Skeletal muscle tissue (tissue), 4 donors: ENCODE data around the gene P2RX5. TPM values are rescaled to one million over a fixed set of nuclear protein-coding genes. Genes with fewer than 3 reads are reported as not detected.
A peak's percentile ranks its signal among the peaks of the same experiment; 100 is the strongest.

ENCODE experiments used
- H3K27ac ChIP-seq: one replicate; pipeline ENCODE4 v1.7.0; 2013; ENCODE audit warnings: mild to moderate bottlenecking, low read depth, low read length, inconsistent platforms
- H3K27me3 ChIP-seq, 3 donors: one replicate each; pipeline ENCODE4 v1.7.0; 2013; ENCODE audit warnings: low read length in 3 of 3; ENCODE audit not compliant: control insufficient read depth in 3 of 3, insufficient read depth in 3 of 3
- H3K36me3 ChIP-seq, 3 donors: one replicate each; pipeline ENCODE4 v1.7.0; 2013; ENCODE audit warnings: low read length in 3 of 3; ENCODE audit not compliant: control insufficient read depth in 3 of 3, insufficient read depth in 3 of 3
- H3K4me1 ChIP-seq, 3 donors: one replicate each; pipeline ENCODE4 v1.7.0; 2013; ENCODE audit warnings: low read length in 3 of 3, mild to moderate bottlenecking in 3 of 3; ENCODE audit not compliant: control insufficient read depth in 3 of 3, insufficient read depth in 3 of 3
- H3K4me3 ChIP-seq, 3 donors: one replicate each; pipeline ENCODE4 v1.7.0; 2013; ENCODE audit warnings: low read length in 3 of 3
- H3K9ac ChIP-seq, 3 donors: one replicate each; pipeline ENCODE4 v1.7.0; 2013; ENCODE audit warnings: low read length in 3 of 3, mild to moderate bottlenecking in 3 of 3, moderate library complexity in 2 of 3, low read depth in 1 of 3
- H3K9me3 ChIP-seq, 3 donors: one replicate each; pipeline ENCODE4 v1.7.0; 2013; ENCODE audit warnings: low read length in 3 of 3; ENCODE audit not compliant: control insufficient read depth in 3 of 3
- total RNA-seq: library from RNA; depleted of rRNA; stranded (reverse); fragments of >200 nt; gene quantifications from one replicate; pipeline ENCODE4 v1.2.3, GENCODE V29; 2014
- donor health status: Osteomylitis.

P2RX5 gene
- total RNA-seq, 1 donor from 2014 or later: 13.0 TPM

DNA sequence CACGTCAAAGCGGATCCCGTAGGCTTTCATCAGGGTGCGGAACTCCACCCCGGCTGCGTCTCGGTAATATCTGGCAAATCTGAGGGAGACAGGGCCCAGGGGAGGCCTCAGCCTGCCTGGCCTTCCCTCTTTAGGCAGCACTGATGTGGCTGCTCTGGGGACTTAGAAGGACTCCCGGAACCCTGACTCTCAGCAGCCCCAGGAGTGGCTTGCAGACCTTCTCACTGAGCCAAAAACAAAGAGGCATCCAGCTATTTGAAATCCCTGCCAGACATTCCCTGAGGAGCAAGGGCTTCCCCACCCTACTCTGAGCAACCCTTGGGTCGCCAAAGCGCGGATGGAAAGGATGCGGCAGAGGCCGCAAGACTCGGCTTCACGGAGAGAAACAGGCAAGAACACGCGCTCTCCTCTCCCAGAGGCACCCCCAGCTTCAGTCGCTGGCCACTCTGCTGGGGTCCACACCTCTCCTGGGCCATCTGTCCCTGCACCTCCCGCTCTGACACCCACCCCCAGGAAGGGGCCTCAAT lies 7.9 kb downstream of the P2RX5 start:
- peaks cover 13 to 16% (median 15%) of the 10 kb centered on the region in 3 donors for H3K36me3 ChIP-seq
- no peak overlapping the region for H3K9ac ChIP-seq
- no peaks in the 10 kb centered on the region for H3K9me3 ChIP-seq
- peaks cover 0 to 5% (median 0%) of the 10 kb centered on the region in 3 donors for H3K27me3 ChIP-seq
- H3K4me1 ChIP-seq: peaks cover 0 to 16% (median 6%) of the 10 kb centered on the region in 3 donors
- no peak overlapping the region for H3K27ac ChIP-seq
- H3K4me3 ChIP-seq: no peak overlapping the region

DNA sequence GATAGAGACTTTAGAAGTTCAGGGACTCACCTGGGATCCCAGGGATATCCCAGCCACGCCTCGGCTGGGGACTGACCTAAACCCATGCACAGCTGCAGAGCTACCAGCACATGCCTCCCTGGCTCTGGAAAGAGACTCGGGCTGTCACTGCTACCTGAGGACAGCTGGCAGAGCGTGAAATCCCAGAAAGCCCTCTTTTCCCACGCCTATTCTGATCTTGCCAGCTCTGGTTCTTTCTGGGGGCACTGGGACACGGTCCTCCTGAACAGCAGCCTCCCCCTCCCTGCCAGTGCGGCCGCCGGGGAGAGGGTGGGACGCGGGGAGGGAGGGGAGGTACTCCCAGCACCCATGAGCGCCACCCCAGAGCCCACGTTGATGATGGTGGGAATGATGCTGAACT lies 10.8 kb downstream of the P2RX5 start:
- Histone ChIP-seq H3K4me3 (no peak overlapping the region), H3K27me3 (no peaks in the 10 kb centered on the region), H3K9me3 (no peaks in the 10 kb centered on the region), H3K9ac (no peak overlapping the region), H3K36me3 (peaks cover 11% of the 10 kb centered on the region in 3 donors), H3K4me1 (peaks cover 0 to under 1% (median 0%) of the 10 kb centered on the region in 3 donors), H3K27ac (no peak overlapping the region)

DNA sequence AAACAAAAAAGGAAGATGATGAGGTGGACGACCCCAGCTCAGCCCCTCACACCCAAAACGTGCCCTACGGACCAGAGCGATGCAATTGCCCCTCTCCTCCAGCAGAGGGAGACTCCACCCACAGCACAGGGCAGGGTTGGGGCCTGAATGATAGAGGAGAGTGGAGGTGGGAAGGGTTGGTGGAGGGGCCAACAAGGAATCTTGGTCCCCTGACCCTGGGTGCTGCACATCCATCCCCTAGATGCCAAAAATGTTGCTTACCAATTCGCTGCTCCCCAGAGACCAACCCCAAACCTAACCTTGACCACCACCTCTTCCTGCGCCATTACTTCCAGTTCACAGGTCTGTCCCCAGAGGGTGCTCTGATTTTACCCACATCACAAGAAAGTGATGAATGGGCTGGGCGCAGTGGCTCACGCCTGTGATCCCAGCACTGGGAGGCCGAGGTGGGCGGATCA lies 12.9 kb downstream of the P2RX5 start:
- H3K9me3 ChIP-seq: no peaks in the 10 kb centered on the region
- peaks cover 0 to 7% (median 0%) of the 10 kb centered on the region in 3 donors for H3K4me1 ChIP-seq
- H3K27ac ChIP-seq: no peak overlapping the region
- no peaks in the 10 kb centered on the region for H3K27me3 ChIP-seq
- H3K4me3 ChIP-seq: no peak overlapping the region
- H3K36me3 ChIP-seq: peaks cover 0 to 4% (median 2%) of the 10 kb centered on the region in 3 donors
- no peak overlapping the region for H3K9ac ChIP-seq

DNA sequence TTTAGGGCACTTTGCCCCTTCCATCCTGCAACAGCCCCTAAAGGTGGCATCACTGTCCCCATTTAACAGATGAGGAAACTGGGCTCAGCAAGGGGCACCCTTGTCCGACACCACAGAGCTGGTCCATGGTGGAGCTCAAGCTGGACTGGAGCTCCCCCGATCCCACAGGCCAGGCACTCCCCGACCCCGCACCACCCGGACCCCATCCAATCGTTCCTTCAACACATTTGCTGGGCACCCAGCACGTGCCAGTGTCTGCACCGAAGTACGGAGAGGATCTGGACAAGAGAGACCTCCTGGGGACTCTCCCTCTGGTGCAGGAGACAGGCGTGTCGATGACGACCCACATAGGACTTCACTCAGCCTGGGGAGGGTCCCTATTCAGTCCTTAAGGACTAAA lies 13.9 kb downstream of the P2RX5 start:
- peaks cover 0 to 8% (median 4%) of the 10 kb centered on the region in 3 donors for H3K36me3 ChIP-seq
- peaks cover 0 to 7% (median 0%) of the 10 kb centered on the region in 3 donors for H3K4me1 ChIP-seq
- H3K9me3 ChIP-seq: no peaks in the 10 kb centered on the region
- no peak overlapping the region for H3K4me3 ChIP-seq
- H3K9ac ChIP-seq: no peak overlapping the region
- H3K27ac ChIP-seq: no peak overlapping the region
- no peaks in the 10 kb centered on the region for H3K27me3 ChIP-seq

DNA sequence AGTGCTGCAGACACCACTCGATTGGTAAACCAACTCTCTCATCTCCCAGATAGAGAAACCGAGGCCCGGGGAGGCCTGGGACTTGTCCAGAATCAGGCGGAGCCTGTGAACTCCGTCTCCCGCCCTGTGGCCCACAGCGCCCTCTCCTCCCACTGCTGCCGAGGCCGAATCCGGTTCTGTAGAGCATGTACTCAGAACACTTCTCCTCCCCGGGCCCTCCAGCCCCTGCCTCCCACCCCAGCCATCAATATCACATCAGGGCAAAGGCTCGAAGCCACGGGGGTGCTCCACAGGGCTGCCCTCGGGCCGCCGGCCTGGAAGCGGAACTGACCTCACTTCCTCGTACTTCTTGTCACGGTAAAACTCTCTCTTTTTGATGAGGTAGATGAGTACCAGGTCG lies 14.4 kb downstream of the P2RX5 start:
- Histone ChIP-seq H3K9me3 (no peaks in the 10 kb centered on the region), H3K36me3 (peaks cover 0 to 8% (median 4%) of the 10 kb centered on the region in 3 donors), H3K9ac (no peak overlapping the region), H3K27ac (no peak overlapping the region), H3K27me3 (no peaks in the 10 kb centered on the region), H3K4me3 (no peak overlapping the region), H3K4me1 (peaks cover 0 to 7% (median 0%) of the 10 kb centered on the region in 3 donors)

DNA sequence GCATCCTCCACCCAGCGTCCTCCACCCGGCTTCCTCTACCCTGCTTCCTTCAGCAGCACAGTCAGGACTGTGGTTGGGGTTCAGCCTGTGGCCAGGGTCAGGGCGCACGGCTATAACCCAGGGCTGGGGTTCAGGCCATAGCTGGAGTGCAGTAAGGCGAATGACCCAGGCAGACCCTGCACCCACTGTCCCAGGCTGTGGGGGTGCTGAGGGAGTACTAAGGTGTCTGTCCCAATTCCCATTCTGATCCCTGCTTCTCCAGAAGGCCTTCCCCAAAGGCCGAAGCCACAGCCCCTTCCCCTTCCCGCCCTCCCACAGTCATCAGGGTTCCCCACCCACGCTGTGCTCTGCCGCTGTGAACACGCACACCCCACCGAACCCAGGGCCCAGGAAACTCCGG lies 14.9 kb downstream of the P2RX5 start:
- H3K36me3 ChIP-seq: peaks cover 0 to 9% (median 4%) of the 10 kb centered on the region in 3 donors
- H3K27me3 ChIP-seq: no peaks in the 10 kb centered on the region
- no peak overlapping the region for H3K27ac ChIP-seq
- peaks cover 0 to 7% (median 0%) of the 10 kb centered on the region in 3 donors for H3K4me1 ChIP-seq
- no peaks in the 10 kb centered on the region for H3K9me3 ChIP-seq
- no peak overlapping the region for H3K9ac ChIP-seq
- H3K4me3 ChIP-seq: no peak overlapping the region

DNA sequence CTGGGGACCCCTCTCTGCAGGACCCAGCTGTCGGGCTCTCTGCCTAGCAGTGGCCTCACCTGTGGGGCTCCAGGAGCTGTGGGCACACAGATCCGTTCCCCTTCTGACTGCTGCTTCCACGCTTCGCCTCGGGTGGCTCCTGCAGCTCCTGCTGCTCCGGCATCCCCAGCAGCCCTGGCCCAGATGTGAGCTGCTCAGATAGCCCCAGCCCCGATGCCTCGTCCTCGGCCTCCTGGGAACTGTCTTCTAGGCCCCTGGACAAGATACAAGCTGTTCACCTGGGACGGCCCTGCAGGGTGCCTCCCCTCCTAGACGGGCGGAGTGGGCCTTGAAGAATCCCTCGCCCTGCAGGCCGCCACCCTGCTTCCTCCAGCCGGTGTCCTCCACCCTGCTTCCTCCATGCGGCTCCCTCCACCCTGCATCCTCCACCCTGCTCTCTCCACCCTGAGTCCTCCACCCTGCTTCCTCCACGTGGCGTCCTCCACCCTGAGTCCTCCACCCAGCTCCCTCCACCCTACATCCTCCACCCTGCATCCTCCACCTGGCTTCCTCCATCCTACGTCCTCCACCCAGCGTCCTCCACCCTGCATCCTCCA lies 16.3 kb downstream of the P2RX5 start:
- Histone ChIP-seq H3K36me3 (peaks cover 0 to 10% (median 4%) of the 10 kb centered on the region in 3 donors), H3K4me3 (no peak overlapping the region), H3K9me3 (no peaks in the 10 kb centered on the region), H3K9ac (no peak overlapping the region), H3K27me3 (no peaks in the 10 kb centered on the region), H3K4me1 (peaks cover 0 to 7% (median 0%) of the 10 kb centered on the region in 3 donors), H3K27ac (no peak overlapping the region)

DNA sequence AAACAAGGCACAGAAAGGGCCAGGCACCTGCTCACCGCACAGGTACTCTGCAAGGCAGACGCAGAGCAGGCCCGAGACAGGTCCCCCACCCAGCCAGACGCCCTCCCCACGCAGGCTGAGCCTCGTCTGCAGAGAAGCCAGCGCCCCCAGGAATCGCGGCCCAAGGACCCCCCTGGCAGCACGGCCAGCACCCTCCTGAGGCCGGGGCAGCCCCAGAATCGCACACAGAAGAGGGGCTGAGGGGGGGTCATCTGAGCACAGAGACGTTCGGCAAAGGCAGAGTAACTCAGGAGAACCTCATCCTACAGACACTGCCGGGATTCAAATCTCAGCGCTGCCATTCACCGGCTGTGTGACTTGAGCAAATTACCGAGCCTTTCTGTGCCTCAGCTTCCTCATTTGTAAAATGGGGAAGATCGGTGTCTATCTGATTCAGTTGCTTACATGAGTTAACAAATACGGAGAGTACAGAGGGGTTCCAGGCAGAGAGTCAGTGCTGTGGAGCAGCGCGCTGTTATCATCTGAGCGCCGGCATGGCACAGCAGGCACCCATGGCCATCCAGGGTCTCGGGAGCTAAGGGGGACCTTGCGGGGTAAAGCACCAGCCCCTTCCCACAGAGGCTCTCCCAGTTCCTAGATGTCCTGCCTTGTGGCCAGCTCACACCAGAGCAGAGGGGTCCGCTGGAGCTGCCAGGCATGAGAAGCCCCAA lies 17.0 kb downstream of the P2RX5 start:
- Histone ChIP-seq H3K4me3 (no peak overlapping the region), H3K9me3 (no peaks in the 10 kb centered on the region), H3K27ac (no peak overlapping the region), H3K9ac (peak overlapping the region in 2 of 3 donors; percentile 33 to 51), H3K36me3 (peaks cover 0 to 10% (median 2%) of the 10 kb centered on the region in 3 donors), H3K27me3 (no peaks in the 10 kb centered on the region), H3K4me1 (peaks cover 0 to 7% (median 0%) of the 10 kb centered on the region in 3 donors)

DNA sequence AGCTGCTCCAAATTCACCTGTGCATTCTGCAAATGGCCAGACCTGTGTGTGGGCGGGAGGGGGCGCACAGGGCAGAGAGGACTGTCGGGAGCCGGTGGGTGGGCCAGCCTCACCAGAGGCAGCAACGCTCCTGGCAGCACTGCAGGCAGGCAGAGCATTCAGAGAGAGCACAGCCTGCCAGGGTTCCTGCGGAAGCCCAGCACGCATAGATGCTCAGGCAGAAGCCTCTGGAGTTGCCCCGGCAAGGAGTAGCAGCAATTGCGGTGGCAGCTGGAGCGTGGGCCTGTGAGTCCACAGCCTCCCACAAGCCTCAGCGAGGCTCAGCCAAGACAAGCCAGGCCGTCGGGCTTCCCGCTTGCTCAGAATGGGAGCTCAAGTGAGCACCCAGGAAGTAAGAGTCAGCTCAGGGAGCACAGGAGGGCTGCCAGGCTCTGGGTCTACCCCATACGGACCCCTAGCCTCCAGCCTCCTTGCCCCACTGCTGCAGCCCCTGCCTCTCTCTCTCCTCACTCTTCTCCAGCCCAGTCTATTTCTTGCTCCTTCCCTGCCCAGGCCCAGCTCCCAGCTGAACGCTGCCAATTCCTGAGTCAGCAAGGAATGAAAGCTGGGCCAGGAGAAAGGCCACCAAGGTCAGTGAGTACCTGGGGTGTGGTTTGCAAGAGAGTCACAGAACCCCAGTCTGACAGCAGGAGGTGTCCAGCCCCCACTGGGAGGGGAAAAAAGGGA lies 17.7 kb downstream of the P2RX5 start:
- H3K36me3 ChIP-seq: peaks cover 0 to 10% (median 4%) of the 10 kb centered on the region in 3 donors
- H3K27ac ChIP-seq: no peak overlapping the region
- H3K9me3 ChIP-seq: no peaks in the 10 kb centered on the region
- no peak overlapping the region for H3K4me3 ChIP-seq
- H3K9ac ChIP-seq: peak overlapping the region in 2 of 3 donors; percentile 33 to 51
- H3K27me3 ChIP-seq: no peaks in the 10 kb centered on the region
- H3K4me1 ChIP-seq: peaks cover 0 to 7% (median 0%) of the 10 kb centered on the region in 3 donors
